ENCODE results near the gene NYAP2.
A peak's percentile ranks its signal among the peaks of the same experiment; 100 is the strongest.

The NYAP2 gene

DNA sequence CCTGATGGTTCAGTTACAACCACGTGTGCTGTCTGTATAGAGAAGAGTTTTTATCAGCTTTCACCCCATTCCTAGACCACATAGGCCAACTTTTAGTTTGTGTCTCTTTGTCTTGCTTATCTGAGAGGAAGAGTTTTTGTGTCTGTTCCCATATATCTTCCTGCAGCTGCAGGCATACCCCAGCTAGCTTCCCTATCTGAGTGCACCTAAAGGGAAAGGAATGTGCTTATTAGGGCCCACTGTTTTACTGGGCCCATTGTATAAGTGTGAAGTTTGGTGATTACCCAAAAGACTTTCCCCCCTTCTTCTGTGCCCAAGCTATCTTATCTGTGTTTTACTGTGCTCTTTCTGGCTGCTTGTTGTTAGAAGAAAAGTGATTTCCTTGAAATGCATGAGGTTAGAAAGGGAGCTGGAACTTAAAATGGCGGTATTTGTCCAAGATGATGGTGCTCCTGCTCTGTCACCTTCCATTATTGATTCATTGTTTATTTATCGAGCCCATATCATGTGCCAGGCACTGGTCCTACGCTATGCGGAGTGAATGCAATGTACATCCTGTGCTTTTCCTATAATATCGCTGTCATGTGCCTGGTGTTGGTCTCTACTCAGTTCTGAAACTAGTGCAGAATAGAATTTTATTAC is 57.2 kb downstream of the NYAP2 start:
- H3K36me3 ChIP-seq (ENCODE audit: control insufficient read depth, insufficient read depth, low read length) = no peaks in the 10 kb centered on the region
- H3K27ac ChIP-seq (ENCODE audit: insufficient read depth, low read length, poor library complexity, severe bottlenecking) = no peak overlapping the region
- no peaks in the 10 kb centered on the region for H3K9me3 ChIP-seq (ENCODE audit: control insufficient read depth, low read length)

DNA sequence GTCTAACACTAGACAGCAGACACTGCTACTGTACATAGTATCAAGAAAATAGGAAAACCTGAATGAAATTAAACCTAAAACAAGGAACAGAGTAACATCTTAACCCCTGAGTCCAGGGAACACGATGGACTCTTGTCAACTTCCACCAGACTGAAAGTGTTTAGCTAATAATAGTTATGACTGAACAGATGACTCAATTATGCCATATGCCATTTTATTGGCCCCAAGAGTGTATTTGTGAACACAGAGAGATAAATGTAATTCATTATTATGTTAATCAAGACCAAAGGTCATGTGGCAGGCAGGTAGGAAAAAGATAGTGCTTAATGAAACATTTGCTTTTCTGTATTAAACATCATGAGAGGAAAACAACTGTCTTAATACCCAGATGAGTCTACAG is 58.0 kb downstream of the NYAP2 start:
- H3K27me3 ChIP-seq (replicated peaks; ENCODE audit: control insufficient read depth, insufficient read depth, low read length, poor library complexity, severe bottlenecking) = no peaks in the 10 kb centered on the region
- H3K4me3 ChIP-seq (ENCODE audit: insufficient read depth, low read depth, low read length, poor library complexity, severe bottlenecking) = no peak overlapping the region
- no peaks in the 10 kb centered on the region for H3K36me3 ChIP-seq (ENCODE audit: control insufficient read depth, insufficient read depth, low read length)
- H3K27ac ChIP-seq (ENCODE audit: insufficient read depth, low read length, poor library complexity, severe bottlenecking) = no peak overlapping the region
- no peaks in the 10 kb centered on the region for H3K4me1 ChIP-seq (ENCODE audit: control insufficient read depth, insufficient read depth, low read length, poor library complexity, severe bottlenecking)
- no peaks in the 10 kb centered on the region for H3K9me3 ChIP-seq (ENCODE audit: control insufficient read depth, low read length)
- DNase-seq = no peak

More for the DNA sequence above, 57.2 kb downstream of the NYAP2 start:
- Histone ChIP-seq H3K27me3 (replicated peaks; ENCODE audit: control insufficient read depth, insufficient read depth, low read length, poor library complexity, severe bottlenecking) (no peaks in the 10 kb centered on the region), H3K4me1 (ENCODE audit: control insufficient read depth, insufficient read depth, low read length, poor library complexity, severe bottlenecking) (no peaks in the 10 kb centered on the region), H3K4me3 (ENCODE audit: insufficient read depth, low read depth, low read length, poor library complexity, severe bottlenecking) (no peak overlapping the region)
- DNase-seq = no peak

DNA sequence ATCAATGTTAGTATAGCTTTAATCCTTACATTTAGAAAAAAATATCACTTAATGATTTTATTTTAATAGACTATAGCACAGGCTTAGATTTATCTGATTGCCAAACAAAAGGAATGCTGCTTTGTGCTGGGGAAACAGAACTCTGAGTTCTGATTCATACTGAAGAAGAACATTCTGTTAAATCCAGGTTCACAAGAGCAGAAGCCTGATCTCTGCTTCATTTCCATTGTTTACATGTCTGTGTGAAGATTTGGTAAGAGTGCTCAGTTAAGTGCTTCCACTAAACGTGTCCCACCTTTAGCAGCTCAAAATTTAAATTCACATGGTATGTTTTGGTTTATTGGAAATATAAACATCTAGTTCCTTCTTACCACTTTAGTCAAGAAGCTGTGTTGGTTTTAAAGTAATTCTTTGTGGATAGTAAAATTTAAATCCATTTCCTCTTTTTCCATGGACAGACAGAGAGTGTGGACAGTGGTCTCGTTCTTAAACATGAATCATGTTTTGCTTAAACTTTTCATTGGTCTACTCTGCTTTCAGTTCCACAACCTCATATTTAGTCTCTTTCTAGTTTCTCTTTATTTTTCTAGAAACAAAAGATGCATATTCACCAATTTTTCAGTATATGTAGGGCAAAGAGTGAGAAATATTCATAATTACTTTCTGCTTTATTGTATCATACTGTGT is 59.1 kb downstream of the NYAP2 start:
- no peak overlapping the region for H3K4me3 ChIP-seq (ENCODE audit: insufficient read depth, low read depth, low read length, poor library complexity, severe bottlenecking)
- H3K4me1 ChIP-seq (ENCODE audit: control insufficient read depth, insufficient read depth, low read length, poor library complexity, severe bottlenecking) = no peaks in the 10 kb centered on the region
- no peaks in the 10 kb centered on the region for H3K9me3 ChIP-seq (ENCODE audit: control insufficient read depth, low read length)
- H3K27ac ChIP-seq (ENCODE audit: insufficient read depth, low read length, poor library complexity, severe bottlenecking) = no peak overlapping the region
- H3K36me3 ChIP-seq (ENCODE audit: control insufficient read depth, insufficient read depth, low read length) = no peaks in the 10 kb centered on the region
- DNase-seq = no peak
- H3K27me3 ChIP-seq (replicated peaks; ENCODE audit: control insufficient read depth, insufficient read depth, low read length, poor library complexity, severe bottlenecking) = no peaks in the 10 kb centered on the region

DNA sequence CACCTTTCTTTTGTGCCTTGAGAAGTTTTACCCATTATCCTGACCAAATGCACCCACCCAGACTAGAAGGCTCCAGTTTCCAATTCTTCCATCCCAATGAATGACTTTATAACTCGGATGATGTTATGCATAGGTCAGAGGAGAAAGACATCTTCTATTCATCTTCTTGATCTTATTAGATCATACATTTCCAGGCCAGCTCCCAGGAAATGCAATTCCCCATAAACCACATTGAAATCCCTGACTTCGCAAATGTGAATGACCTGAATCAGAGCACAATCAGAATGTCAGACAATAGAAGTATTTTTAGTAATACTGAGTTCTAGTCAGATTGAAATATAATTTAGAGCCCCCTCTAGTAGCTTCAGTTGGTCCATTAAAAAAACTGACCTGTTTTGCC is 62.9 kb downstream of the NYAP2 start:
- no peaks in the 10 kb centered on the region for H3K36me3 ChIP-seq (ENCODE audit: control insufficient read depth, insufficient read depth, low read length)
- peaks cover 7% of the 10 kb centered on the region for H3K4me1 ChIP-seq (ENCODE audit: control insufficient read depth, insufficient read depth, low read length, poor library complexity, severe bottlenecking)
- H3K27ac ChIP-seq (ENCODE audit: insufficient read depth, low read length, poor library complexity, severe bottlenecking) = no peak overlapping the region
- no peaks in the 10 kb centered on the region for H3K27me3 ChIP-seq (replicated peaks; ENCODE audit: control insufficient read depth, insufficient read depth, low read length, poor library complexity, severe bottlenecking)
- no peak overlapping the region for H3K4me3 ChIP-seq (ENCODE audit: insufficient read depth, low read depth, low read length, poor library complexity, severe bottlenecking)
- no peaks in the 10 kb centered on the region for H3K9me3 ChIP-seq (ENCODE audit: control insufficient read depth, low read length)
- no peak for DNase-seq

DNA sequence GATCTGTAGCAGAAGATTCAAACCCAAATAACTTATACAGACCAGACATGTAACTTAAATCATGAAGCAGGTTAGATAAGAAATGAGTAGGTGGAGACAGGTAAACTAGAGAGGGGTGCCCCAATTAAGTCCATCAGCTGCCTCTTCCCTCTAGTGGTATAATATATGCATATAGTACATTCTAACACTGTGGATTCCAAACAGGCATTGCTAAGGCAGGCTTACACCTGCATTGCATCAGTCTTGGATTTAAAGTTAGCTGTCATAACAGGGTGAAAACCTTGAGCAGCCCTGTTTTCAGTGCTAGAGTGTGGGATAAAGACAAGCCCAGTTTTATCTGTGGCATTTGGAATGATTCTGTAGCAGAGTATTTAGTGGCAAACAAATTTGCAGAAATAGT is 63.4 kb downstream of the NYAP2 start:
- no peaks in the 10 kb centered on the region for H3K36me3 ChIP-seq (ENCODE audit: control insufficient read depth, insufficient read depth, low read length)
- no peak overlapping the region for H3K4me3 ChIP-seq (ENCODE audit: insufficient read depth, low read depth, low read length, poor library complexity, severe bottlenecking)
- no peaks in the 10 kb centered on the region for H3K9me3 ChIP-seq (ENCODE audit: control insufficient read depth, low read length)
- no peaks in the 10 kb centered on the region for H3K27me3 ChIP-seq (replicated peaks; ENCODE audit: control insufficient read depth, insufficient read depth, low read length, poor library complexity, severe bottlenecking)
- peaks cover 7% of the 10 kb centered on the region for H3K4me1 ChIP-seq (ENCODE audit: control insufficient read depth, insufficient read depth, low read length, poor library complexity, severe bottlenecking)
- no peak for DNase-seq
- H3K27ac ChIP-seq (ENCODE audit: insufficient read depth, low read length, poor library complexity, severe bottlenecking) = no peak overlapping the region

DNA sequence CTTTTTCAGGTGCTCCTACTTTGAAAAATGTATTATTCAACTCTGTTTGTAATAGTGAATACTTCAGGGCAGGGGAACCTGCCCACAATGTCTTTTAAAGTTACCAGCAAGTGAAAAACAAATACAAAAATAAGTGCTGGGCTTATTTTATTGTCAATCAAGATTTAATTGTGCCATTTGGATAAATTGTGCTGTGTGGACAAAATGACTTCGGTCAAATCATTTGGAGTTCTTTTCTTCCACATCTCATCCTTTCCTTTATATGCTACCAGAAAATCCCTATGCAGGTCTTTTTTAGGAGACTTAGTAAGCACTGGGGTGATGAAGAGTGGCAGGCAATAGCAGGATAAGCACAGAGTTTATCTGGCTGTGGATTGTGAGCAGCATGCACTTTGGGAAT is 63.9 kb downstream of the NYAP2 start:
- H3K4me3 ChIP-seq (ENCODE audit: insufficient read depth, low read depth, low read length, poor library complexity, severe bottlenecking) = no peak overlapping the region
- no peak for DNase-seq
- H3K27ac ChIP-seq (ENCODE audit: insufficient read depth, low read length, poor library complexity, severe bottlenecking) = no peak overlapping the region
- H3K4me1 ChIP-seq (ENCODE audit: control insufficient read depth, insufficient read depth, low read length, poor library complexity, severe bottlenecking) = peaks cover 7% of the 10 kb centered on the region
- H3K9me3 ChIP-seq (ENCODE audit: control insufficient read depth, low read length) = no peaks in the 10 kb centered on the region
- H3K36me3 ChIP-seq (ENCODE audit: control insufficient read depth, insufficient read depth, low read length) = no peaks in the 10 kb centered on the region
- no peaks in the 10 kb centered on the region for H3K27me3 ChIP-seq (replicated peaks; ENCODE audit: control insufficient read depth, insufficient read depth, low read length, poor library complexity, severe bottlenecking)

DNA sequence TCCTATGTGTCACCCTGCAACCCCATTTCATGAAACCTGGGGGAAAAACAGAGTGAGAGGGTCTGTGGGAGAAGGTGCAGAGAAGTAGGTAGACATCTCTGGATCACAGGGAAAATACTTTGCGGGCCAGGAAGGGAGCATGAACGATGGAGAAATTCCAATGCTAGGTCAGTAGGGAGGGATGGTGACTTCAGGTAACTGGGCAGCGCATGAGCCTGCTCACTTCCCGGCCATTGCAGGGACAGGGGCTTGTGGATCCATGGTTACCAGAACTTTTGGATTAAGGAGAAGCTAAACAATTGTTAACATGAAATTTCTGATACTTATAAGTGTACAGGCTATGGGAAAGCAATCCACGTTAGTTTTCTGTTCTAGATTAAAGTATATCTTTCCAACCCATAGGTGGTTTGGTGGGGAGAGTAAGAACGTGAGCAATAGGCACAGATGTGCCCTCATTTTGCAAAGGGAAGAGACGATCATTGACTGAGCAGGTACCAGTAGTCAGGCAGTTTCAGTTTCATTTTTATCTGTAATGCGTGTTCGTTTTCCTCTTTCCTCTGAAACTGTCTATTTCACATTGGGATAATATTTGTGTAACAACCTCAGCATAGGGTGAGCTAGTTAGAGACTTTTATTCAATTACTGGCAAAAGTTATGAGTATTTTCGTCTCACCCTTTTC is 65.0 kb downstream of the NYAP2 start:
- Histone ChIP-seq H3K4me3 (ENCODE audit: insufficient read depth, low read depth, low read length, poor library complexity, severe bottlenecking) (peak overlapping the region; percentile 63), H3K27ac (ENCODE audit: insufficient read depth, low read length, poor library complexity, severe bottlenecking) (peak overlapping the region; percentile 12), H3K36me3 (ENCODE audit: control insufficient read depth, insufficient read depth, low read length) (no peaks in the 10 kb centered on the region), H3K4me1 (ENCODE audit: control insufficient read depth, insufficient read depth, low read length, poor library complexity, severe bottlenecking) (peaks cover 7% of the 10 kb centered on the region), H3K27me3 (replicated peaks; ENCODE audit: control insufficient read depth, insufficient read depth, low read length, poor library complexity, severe bottlenecking) (no peaks in the 10 kb centered on the region), H3K9me3 (ENCODE audit: control insufficient read depth, low read length) (no peaks in the 10 kb centered on the region)
- DNase-seq = no peak

DNA sequence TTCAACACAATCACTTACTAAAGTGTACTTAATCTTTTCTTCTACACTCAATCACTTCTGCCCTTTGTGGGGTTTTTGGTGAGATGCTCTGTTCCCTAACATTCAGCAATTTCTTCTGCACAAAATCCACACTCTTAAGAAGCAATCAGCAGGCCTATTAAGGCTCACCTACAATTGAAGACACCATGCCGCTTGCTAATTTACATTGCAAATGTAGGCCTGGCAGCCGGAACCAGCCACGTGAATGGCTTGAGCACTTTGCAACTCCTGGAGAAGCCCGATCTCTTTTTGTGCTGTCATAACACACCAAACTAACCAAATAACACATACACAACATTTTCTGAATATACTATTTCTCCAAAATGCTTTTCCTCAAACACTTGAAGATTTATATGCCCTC is 66.3 kb downstream of the NYAP2 start:
- no peak for DNase-seq
- H3K27me3 ChIP-seq (replicated peaks; ENCODE audit: control insufficient read depth, insufficient read depth, low read length, poor library complexity, severe bottlenecking) = no peaks in the 10 kb centered on the region
- no peaks in the 10 kb centered on the region for H3K36me3 ChIP-seq (ENCODE audit: control insufficient read depth, insufficient read depth, low read length)
- H3K4me1 ChIP-seq (ENCODE audit: control insufficient read depth, insufficient read depth, low read length, poor library complexity, severe bottlenecking) = peaks cover 7% of the 10 kb centered on the region
- H3K4me3 ChIP-seq (ENCODE audit: insufficient read depth, low read depth, low read length, poor library complexity, severe bottlenecking) = no peak overlapping the region
- no peaks in the 10 kb centered on the region for H3K9me3 ChIP-seq (ENCODE audit: control insufficient read depth, low read length)
- no peak overlapping the region for H3K27ac ChIP-seq (ENCODE audit: insufficient read depth, low read length, poor library complexity, severe bottlenecking)

DNA sequence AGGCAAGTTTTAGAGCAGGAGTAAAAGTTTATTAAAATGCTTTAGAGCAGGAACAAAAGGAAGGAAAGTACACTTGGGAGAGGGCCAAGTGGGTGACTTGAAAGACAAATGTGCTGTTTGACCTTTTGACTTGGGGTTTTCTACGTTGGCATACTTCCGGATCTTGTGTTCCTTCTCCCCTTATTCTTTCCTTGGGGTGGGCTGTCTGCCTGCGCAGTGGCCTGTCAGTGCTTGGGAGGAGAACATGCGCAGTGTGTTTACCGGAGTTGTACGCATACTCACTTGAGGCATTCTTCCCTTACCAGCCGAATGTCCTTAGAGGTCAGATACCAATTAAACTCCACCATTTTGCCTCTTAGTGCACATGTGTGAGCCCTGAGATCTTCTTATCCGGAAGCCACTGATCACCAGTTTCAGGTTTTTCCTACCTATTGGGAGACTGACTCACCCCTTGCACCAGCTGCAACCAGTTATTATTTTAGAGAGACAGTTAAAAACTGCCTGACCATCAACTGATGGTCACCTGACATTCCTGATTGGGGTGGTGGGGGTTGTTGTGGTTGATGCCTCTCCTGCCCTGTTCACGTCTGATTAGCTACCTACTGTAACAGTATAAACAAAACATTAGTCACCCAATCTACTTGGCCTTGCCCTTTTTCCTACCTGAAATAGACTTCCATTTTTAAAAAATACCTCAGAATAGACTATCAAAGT is 67.5 kb downstream of the NYAP2 start:
- Histone ChIP-seq H3K4me3 (ENCODE audit: insufficient read depth, low read depth, low read length, poor library complexity, severe bottlenecking) (no peak overlapping the region), H3K9me3 (ENCODE audit: control insufficient read depth, low read length) (no peaks in the 10 kb centered on the region), H3K36me3 (ENCODE audit: control insufficient read depth, insufficient read depth, low read length) (no peaks in the 10 kb centered on the region), H3K4me1 (ENCODE audit: control insufficient read depth, insufficient read depth, low read length, poor library complexity, severe bottlenecking) (peaks cover 7% of the 10 kb centered on the region), H3K27me3 (replicated peaks; ENCODE audit: control insufficient read depth, insufficient read depth, low read length, poor library complexity, severe bottlenecking) (no peaks in the 10 kb centered on the region), H3K27ac (ENCODE audit: insufficient read depth, low read length, poor library complexity, severe bottlenecking) (no peak overlapping the region)
- DNase-seq = no peak

DNA sequence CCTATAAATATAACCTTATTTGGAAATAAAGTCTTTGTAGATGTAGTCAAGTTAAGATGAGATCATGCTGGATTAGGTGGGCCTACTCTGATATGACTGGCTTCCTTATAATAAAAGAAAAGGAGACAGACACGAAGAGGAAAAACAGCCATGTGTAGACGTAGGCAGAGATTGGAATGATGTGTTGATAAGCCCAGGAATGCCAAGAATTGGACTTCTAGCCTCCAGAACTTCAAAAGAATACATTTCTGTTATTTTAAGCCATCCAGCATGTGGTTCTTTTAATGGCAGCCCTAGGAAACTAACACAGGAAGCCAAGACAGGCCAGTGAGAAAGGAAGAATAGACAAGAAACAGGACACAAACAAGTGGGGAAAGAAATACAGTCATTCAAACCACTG is 68.6 kb downstream of the NYAP2 start:
- DNase-seq = no peak
- H3K36me3 ChIP-seq (ENCODE audit: control insufficient read depth, insufficient read depth, low read length) = no peaks in the 10 kb centered on the region
- H3K4me3 ChIP-seq (ENCODE audit: insufficient read depth, low read depth, low read length, poor library complexity, severe bottlenecking) = no peak overlapping the region
- H3K27me3 ChIP-seq (replicated peaks; ENCODE audit: control insufficient read depth, insufficient read depth, low read length, poor library complexity, severe bottlenecking) = no peaks in the 10 kb centered on the region
- H3K9me3 ChIP-seq (ENCODE audit: control insufficient read depth, low read length) = no peaks in the 10 kb centered on the region
- H3K27ac ChIP-seq (ENCODE audit: insufficient read depth, low read length, poor library complexity, severe bottlenecking) = no peak overlapping the region
- peaks cover 7% of the 10 kb centered on the region for H3K4me1 ChIP-seq (ENCODE audit: control insufficient read depth, insufficient read depth, low read length, poor library complexity, severe bottlenecking)
